NCI-H82 treated with DMSO at 0.1 percent for 48 hours (cell line): ENCODE results near the gene MCF2L.

ENCODE experiments used
- DNase-seq: peaks from one replicate; lab custom pipeline; 2025; ENCODE audit not compliant: unreplicated experiment; lab: John Stamatoyannopoulos, UW

MCF2L gene

DNA sequence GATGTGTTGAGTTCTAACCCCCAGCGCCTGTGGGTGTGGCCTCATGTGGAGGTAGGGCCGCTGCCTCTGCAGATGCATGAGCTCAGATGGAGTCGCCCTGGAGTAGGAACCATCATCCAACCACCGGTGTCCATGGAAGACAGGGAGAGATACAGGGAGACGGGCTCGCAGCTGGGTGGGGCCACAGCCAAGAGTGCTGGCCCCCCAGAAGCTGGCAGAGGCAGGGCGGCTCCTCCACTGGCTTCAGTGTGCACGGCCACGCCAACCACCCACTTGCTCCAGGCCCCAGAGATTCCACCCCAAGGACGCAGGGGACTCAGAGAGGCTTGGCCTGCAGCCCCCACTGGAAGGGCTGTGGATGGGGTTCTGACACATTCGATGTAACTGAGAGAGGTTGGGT, 5.4 kb upstream of the MCF2L start:
- DNase-seq: no peak

DNA sequence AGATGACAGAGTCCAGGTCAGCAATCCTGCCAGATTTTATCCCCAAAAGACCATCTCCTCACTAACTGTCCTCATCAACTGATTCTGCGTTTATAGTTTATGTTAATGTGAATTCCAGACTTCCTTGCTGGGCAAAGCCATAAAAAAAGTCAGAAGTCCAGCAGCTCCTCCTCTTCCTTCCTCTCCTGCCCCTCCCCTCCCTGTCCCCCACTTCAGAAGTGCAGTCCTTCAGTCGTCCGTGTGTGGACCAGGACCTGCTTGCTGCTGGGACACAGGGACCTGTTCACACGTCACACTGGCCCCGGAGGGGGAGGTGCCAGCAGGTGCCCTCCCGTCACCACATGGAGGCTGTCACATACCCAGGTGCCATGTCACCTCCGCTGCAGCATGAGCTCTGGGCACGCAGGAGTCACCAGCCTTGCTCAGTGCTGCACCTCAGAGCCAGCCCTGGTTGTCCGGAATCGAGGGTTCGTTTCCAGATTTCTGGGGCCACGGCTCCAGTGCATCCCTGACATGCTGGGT, 4.0 kb upstream of the MCF2L start:
- DNase-seq: no peak

DNA sequence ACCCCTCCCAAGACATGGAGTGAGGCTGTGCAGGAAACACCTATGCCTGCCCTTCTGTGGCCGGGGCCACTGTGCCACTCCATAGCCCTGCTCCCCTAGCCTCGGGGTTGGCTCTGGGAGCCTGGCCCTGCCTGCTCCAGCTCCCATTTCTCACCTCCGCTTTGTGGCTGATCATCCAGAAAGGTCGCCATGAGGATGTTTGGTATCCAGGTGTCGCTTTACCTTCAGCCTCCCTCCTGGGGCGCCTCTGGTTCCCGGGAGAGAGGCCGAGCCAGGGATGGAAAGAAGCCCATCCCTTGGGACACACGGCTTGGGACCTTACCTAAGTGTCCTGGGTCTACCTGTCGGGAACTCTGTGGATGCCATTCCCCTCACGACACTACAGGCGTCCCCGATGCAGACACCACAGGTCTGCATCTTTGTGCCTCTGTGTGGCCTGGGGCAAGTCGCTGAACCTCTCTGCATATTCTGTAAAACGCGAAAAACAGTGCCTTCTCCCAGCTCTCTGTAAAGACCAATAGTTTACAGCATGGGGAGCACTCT, 3.4 kb upstream of the MCF2L start:
- DNase-seq: no peak

DNA sequence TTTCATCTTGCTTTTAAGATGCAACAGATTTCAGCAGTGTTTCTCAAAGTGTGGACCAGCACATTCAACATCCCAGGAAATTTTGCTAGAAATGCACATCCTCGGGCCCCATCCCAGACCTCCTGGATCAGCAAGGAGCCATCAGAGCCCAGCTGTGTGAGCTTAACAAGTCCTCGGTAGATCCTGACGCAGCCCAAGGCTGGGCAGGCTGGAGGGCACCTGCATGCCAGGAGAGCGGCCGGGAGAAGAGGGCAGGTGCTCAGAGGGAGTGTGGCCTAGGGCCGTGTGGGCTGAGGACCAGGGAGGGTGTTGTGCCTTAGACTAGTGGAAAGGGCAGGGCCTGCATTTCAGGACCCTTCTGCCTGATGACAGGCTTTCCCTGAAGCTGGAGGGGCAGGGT, 2.2 kb upstream of the MCF2L start:
- no peak for DNase-seq

DNA sequence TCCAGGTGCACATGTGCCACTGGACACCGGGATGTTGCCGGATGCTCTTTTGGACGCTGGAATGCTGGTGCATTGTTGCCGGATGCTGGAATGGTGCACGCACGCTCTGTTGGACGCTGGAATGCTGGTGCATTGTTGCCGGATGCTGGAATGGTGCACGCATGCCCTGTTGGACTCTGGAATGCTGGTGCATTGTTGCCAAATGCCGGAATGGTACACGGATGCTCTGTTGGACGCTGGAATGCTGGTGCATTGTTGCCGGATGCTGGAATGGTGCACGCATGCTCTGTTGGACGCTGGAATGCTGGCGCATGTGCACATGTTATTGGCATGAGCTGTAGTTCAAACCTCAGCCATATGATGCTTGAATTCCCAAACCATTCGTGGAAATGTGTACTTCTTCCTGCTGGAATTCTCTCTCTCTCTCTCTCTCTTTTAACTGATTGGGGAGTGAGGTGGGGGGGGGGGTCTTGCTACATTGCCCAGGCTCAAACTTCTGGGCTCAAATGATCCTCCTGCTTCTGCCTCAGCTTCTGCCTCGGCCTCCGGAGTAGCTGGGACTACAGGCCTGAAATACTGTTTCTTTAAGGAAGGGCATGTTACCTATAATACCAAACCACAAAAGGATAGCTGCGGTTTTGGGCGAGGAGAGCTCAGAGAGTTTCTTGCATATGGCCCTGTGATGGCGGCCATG, 1.2 kb upstream of the MCF2L start:
- DNase-seq: no peak

DNA sequence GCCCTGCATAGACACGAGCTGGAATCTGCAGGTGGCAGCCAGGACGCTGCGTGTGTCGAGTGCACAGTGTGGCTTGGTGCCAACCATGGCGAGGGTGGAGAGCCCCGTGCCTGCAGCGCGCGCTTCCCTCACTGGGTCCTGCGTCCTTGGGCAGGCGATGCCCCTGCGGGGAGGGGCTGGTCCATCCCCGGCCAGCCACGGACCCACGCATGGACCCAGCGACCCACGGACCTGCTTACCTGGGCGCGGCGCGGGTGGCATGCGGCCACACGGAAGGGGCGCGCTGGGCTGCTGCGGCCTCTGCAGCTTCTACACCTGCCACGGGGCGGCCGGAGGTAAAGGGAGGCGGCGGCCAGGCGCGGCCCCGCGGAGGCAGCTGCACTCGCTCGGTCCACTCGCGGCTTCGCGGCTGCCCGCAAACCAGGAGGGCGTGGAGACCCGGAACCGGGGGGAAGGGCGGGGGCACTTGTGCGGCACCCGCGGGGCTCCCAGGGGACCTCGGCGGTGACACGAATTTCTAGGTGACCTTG, 569 bp upstream of the MCF2L start:
- no peak for DNase-seq

DNA sequence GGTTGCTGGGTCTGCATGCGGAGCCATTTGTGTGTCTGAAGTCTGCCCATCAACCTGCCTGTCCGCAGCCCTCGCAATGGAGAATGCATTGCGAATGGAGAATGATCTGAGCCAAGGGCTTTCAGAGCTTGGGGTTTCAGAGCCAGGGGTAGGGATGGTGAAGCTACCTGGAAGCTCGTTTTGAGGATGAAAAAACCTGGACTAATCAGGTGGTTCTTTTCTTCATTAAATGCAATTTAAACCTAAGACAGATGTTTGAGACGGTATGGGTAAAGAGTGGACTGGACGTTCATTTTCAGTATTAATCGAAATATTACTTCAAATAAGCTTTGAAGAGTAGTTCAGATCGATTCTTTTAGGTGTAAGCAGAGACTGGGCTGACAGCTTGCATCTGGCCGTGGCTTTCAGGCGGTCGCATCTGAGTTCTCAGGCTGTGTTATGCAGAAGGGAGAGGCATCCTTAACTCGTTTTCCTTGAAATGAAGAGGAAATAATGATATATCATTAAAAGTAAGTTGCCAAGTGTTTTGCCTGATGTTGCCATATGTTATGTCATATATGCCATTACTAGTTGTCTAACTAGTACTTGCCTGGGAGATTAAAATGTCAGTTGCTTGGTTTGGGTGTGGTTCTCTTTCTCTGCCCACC, 801 bp downstream of the MCF2L start:
- DNase-seq: no peak

DNA sequence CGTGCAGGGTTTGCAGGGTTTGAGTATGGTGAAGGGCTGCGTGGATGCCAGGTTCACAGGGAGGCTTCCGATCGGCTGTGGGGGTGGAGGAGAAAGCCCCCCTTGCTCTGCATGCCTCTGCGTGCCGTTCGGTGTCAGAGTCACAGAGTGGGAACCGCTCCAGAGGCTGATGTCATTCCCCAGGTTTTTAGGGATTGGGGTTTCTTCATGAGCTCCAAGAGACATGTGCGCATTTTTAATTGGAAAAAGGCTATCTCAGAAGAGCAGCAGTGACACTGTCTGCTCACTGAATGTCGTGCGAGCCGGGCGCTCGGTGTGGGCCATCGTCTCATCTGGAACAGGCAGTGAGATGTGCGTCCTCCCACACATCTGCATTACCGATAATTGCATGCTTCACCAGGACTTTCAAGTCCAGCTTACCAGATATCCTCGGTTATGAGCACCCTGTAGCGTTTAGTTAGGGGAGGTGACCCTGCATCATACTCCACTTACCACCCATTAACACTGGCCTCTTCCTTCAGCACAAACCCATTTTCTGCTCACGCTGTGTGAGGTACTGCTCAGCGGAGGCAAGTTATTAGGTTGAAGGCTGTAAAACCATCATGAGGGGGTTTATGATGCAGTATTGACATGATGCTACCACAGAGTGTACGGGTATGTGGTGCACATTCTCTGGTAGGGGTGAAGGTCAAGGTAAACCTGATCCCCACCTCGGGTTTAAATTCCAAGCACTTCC, 1.7 kb downstream of the MCF2L start:
- no peak for DNase-seq

DNA sequence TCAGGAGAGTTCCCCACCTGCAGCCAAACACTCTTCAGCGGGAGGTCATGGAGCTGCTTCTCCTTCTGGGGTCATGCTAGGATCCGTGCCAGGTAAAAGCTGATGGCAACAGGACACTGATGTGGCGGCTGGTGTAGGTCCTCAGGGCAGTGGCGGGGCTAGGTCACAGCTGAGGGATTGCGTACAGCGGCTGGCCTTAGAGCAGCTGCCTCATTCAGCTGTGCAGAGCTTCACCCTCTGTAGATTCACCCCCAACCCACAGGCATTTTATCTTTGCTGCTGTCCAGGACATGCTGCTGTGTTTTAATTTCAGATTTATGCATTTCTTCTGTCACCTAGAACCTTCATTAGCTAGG, 2.3 kb downstream of the MCF2L start:
- DNase-seq: no peak

DNA sequence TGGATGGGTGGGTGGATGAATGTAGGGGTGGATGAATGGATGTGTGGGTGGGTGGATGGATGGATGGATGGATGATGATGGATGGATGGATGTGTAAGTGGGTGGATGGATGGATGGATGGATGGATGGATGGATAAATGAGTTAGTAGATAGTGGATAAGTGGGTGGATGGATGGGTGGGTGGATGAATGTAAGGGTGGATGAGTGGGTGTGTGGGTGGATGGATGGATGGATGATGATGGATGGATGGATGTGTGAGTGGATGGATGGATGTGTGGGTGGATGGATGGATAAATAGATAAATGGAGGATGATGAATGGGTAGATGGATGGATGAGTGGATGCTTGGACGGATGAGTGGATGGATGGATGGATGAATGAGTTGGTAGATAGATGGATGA, 3.2 kb downstream of the MCF2L start:
- DNase-seq: no peak

DNA sequence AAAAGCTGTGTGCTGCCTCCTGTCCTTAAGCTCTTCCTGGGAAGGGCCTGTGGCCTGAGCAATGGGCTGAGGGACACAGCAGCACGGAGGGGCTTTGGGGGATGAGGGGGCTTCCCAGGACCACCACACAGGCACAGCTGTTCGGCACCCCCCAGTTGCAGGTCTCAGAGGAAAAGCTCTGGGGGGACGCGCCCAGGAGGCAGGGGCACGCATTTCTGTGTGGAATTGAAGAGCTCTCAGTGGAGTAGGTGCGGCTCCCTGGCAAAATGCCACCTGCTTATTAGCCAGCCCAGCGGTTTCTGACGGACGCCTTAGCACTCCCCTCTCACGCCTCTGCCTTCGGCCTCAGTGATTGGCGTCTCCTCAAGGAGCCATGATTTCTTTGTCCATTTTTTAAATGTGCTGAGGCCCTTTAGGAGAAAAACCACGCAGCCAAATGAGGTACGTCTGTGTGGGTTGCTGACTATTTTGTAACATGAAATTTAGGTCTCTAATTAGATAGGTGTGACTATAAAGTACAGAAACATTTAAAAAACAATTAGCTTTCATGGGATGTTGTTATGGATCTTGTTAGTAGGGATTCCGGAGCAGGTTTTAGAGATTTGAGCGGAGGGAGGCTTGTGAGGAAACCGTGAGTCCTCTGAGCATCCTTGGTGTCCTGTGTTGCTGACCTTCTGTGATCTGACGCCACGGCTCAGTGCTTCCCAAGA, 4.0 kb downstream of the MCF2L start:
- DNase-seq: no peak

DNA sequence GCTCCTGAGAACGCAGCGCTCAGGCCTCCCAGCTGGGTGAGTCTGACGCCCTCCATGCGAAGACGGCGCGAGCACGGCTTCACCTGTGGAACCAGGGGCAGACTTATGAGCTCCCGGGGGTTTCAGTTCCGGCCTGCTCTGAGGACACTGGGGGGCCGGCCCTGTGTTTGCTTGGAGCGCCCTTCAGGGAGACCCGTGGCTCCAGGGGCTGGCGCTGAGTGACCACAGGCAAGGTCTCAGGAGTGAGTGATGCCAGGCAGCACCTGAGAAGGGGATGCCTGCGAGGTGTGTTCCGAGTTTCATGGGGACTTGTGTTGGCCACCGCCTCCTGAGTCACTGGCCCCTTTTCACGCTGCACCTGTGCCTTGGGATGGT, 4.5 kb downstream of the MCF2L start:
- no peak for DNase-seq

DNA sequence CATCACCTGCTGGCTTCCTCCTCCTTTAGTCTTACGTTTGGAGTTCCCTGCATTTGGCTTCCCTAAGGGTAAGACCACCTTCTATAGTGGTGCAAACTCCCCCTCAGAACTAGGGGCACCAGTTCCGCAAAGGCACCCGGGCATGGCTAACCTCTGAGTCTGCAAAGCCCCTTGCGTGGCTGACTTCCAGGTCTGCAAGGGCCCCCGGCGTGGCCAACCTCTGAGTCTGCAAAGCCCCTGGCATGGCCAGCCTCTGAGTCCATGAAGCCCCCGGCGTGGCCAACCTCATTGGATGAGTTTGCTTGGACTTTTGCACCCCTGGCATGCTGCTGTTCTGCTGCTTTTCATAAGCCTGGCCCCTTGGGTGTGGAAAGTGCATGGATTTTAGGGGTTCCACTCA, 5.1 kb downstream of the MCF2L start:
- DNase-seq: no peak

DNA sequence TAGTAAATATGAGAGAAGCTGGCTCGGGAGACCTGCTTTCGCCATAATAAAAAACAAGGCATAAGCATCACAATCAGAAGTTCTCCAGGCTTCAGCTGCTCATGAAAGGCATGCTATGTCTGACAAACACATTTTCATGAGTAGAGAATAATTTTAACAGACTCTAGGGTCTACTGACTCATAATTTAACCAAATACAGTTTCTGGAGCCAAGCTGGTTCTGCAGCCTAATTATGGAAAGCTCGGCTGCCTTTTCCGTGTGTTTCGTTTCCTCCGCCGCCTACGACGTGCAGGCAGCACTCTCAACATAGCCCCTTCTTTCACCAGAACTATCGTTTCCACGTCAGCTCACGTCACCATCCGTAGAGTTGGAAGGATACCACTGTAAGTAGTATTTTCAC, 5.7 kb downstream of the MCF2L start:
- no peak for DNase-seq

DNA sequence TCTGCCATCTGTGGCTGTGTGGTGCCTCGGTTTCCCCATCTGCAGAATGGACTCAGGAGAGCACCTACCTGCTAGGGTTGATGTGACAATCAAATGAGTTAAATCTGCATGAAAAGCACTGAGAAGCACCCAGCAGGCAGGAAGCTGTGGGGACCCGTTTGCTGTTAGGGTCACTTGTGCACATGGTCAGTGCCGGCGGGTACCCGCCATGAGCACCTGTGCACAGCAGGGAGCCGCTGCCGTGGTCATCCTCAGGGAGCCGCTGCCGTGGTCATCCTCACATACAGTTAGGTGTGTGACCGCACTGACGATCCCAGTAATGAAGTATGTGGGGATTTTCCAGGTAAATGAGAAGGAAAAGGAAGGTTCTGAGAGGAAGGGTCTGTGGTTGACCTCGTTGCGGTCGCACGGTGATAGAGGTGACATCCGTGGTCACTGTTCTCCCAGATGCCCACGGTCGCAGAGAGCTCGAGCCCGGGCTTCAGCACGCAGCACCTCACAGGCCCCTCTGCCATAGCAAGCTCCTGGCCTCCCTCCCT, 6.5 kb downstream of the MCF2L start:
- no peak for DNase-seq

DNA sequence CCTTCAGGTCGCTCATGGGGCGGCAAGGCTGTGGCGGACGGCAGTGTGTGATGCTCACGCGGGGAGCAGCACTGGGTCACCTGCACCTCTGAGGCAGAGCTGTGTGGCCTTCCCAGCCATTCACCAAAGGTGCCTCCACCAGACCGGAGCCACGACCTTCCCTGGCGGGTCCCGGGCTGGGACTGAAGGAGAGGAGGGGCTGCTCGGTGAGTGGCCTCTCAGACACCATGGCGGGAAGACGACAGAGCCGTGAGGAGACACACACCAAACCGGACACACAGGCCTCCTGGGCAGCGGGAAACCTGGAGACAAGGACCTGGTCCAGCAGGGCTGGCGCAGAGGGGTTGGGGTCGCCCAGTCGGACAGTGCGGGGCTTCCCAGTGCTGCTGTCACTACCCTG, 7.5 kb downstream of the MCF2L start:
- no peak for DNase-seq

DNA sequence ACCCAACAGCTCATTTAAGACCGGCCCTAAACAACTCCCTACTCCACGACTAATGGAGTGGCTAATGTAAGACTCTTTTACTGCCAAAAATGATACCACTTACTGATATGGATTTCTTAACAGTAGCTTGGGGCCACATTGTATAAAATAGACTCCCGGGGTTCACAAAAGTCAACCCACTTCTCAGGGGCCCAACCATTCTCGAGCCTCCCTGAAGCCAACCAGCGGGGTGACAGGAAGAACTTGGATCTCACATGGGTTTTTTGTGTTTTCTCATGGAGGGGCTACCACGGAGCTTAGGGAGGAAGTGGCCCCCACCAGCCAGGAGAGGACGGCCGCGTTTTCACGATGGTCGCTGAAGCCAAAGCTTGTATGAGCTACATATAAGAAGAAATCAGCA, 8.1 kb downstream of the MCF2L start:
- no peak for DNase-seq

DNA sequence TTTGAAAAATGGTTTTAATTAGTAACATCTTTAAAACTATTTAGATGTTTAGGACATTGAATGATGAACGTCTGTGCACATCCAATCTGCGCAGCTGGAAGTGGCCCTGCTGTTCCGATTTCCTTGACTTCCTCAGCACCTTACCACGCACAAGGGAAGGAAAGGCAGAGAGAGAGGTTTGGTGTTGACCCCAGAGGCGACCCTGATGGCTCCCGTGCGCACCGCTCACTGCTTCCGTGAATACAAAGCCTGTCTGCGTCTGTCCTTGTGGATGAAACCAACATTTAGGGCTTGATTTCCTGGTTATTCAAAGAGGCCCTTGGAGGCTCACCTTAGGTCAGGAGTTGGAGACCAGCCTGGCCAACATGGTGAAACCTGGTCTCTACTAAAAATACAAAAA, 8.5 kb downstream of the MCF2L start:
- DNase-seq: no peak

DNA sequence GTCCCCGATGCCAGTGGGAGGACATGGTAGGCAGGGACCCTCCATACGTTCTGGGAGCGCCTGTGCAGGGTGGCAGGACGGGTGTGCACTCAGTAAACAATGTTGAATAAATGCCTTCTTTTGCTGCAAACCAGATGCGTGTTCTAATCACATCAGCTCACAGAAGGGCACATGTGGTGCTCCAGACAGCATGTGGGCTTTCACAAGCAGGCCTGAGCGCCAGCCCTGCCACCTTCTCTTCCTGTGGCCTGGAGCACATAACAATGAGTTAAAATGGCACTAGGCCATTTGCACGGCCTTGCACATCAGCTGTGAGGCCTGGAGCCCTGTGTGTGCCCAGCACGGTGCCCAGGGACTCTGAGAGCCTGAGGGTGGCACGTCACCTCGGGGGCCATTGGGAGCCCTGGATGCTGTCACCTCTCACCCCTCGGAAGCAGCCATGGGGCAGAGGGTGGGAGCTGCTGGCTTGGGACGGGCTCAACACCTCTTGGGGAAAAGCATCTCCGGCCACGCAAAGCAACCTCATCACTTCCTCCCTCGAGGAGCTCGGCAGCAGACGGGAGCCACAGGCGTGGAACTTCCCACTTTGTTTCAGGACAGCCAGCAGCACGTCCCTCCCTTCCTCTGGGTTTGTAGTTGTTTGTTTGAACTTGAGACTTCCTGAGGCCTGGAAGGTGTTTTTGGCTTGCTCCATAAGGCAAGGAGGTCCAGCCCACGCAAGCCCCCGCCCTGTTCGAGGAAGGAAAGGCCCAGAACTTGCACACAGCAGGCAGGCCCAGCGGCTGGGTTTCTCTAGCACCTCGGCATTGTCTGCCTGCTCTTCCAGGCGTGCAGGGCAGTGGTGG, 9.8 kb downstream of the MCF2L start:
- DNase-seq: no peak

DNA sequence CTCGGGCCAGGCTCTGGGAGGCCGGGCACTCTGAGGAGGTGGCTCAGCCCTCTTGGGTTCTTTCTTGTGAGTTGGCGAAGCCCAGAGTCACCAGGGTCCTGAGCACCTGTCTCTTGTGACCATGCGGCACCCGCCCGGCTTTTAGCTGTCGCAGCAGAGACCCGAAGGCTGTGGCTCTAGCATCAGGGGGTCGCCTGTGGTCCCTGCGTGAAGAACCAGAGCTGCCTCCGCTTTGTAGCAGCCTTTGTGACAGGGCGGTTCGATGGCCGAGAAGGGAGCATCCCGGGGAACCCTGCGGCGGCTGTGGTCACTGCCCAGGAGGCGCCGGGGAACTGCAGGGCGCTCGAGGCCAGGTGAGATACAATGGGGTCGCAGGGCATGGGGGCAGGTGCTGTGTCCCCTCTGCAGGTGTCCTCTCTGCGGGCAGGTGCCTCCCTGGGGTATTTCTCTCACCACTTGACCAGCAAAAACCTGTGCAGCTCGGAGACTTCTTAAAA, 10.4 kb downstream of the MCF2L start:
- no peak for DNase-seq
